ENCODE results near the gene FSTL4. TPM values are rescaled to one million over a fixed set of nuclear protein-coding genes. Genes with fewer than 3 reads are reported as not detected.

Gene FSTL4
- total RNA-seq, 4 donors from 2014 or later = 0.18 to 0.27 (median 0.20) TPM; not detected in 1

GRCh38 chr5:133478199-133478985 lies 133.9 kb downstream of the FSTL4 start:
- Histone ChIP-seq H3K4me3 (no peak overlapping the region), H3K27ac (no peak overlapping the region), H3K36me3 (no peaks in the 10 kb centered on the region), H3K27me3 (no peaks in the 10 kb centered on the region), H3K4me1 (no peaks in the 10 kb centered on the region), H3K9me3 (no peaks in the 10 kb centered on the region)
- intact Hi-C loops (cut with DNase I; ENCODE audit: low total_unique reads) (no loop called here), in situ Hi-C loops (cut with MboI; ENCODE audit: low sequenced_read_pairs in 4 of 4) (no loop called here)
- TF ChIP-seq, protein P1, sequence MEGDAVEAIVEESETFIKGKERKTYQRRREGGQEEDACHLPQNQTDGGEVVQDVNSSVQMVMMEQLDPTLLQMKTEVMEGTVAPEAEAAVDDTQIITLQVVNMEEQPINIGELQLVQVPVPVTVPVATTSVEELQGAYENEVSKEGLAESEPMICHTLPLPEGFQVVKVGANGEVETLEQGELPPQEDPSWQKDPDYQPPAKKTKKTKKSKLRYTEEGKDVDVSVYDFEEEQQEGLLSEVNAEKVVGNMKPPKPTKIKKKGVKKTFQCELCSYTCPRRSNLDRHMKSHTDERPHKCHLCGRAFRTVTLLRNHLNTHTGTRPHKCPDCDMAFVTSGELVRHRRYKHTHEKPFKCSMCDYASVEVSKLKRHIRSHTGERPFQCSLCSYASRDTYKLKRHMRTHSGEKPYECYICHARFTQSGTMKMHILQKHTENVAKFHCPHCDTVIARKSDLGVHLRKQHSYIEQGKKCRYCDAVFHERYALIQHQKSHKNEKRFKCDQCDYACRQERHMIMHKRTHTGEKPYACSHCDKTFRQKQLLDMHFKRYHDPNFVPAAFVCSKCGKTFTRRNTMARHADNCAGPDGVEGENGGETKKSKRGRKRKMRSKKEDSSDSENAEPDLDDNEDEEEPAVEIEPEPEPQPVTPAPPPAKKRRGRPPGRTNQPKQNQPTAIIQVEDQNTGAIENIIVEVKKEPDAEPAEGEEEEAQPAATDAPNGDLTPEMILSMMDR (IDR thresholded peaks at IDR 0.05 in 4 of 5, conservative IDR thresholded peaks at IDR 0.05 in 1 of 5) = no peak
- TF ChIP-seq POLR2A (IDR thresholded peaks at IDR 0.05) = no peak
- ATAC-seq (no peak), DNase-seq (no peak)

DNA sequence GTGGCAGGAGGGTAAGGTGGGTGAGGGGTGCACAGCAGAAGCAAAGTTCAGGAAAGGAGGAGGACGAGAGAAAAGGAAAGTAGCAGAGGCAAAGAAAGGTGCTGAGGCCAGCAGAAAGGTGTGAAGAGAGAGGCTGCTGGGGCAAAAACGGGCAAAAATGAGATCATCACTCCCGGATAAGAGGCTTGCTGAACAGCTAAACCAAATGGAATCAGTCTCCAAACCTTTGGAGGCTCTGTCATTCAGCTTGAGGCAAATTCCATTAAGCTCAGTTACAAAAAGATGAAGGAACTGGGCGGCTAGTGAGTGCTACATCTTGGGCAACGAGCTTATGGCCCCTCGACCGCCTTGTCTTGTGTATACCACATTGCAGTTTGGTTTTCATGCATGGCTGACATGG lies 136.4 kb downstream of the FSTL4 start:
- intact Hi-C loops (cut with DNase I; ENCODE audit: low total_unique reads) (no loop called here), in situ Hi-C loops (cut with MboI; ENCODE audit: low sequenced_read_pairs in 4 of 4) (no loop called here)
- H3K4me3 ChIP-seq = no peak overlapping the region
- no peaks in the 10 kb centered on the region for H3K36me3 ChIP-seq
- no peaks in the 10 kb centered on the region for H3K9me3 ChIP-seq
- ATAC-seq (no peak), DNase-seq (no peak)
- no peaks in the 10 kb centered on the region for H3K27me3 ChIP-seq
- TF ChIP-seq, protein P1 (IDR thresholded peaks at IDR 0.05 in 4 of 5, conservative IDR thresholded peaks at IDR 0.05 in 1 of 5) = no peak
- TF ChIP-seq POLR2A (IDR thresholded peaks at IDR 0.05) = no peak
- H3K4me1 ChIP-seq = no peaks in the 10 kb centered on the region
- no peak overlapping the region for H3K27ac ChIP-seq

DNA sequence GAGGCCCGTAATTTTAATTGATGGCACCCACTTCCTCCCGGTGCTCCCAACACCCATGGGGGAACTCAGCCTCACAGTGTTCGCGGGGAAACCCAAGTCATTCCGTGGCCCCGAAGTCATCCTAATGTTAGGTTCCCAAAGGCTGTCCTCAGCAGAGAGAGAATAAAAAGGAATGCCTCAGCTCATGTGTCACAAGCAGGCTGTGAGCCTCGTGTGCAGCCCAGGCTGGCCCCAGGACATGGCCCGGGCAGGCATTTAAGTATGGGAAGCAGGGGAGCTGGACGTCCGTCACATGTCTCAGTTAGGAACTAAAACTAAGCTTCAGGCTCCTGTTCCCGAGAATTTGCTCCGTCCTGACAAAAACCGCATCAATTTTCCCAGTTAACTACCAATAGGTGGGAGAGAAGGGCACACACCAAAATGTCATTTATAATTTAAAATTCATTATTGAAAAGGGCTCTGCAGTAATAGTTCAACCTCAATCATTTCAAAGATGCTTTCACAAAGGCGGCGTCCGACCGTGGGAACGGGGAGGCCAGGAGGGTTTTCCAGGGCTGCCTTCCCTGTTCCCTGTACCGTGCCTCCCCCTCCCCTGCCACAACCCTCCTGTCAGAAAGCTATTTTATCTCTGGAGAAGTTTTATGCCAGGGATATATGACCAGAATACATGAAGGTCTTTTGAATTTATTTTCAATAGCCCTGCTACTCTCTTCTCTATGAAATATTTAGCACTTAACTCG lies 137.3 kb downstream of the FSTL4 start:
- no peaks in the 10 kb centered on the region for H3K4me1 ChIP-seq
- TF ChIP-seq POLR2A (IDR thresholded peaks at IDR 0.05) = no peak
- TF ChIP-seq, protein P1 (IDR thresholded peaks at IDR 0.05 in 4 of 5, conservative IDR thresholded peaks at IDR 0.05 in 1 of 5) = no peak
- no peak overlapping the region for H3K27ac ChIP-seq
- no peak overlapping the region for H3K4me3 ChIP-seq
- no peaks in the 10 kb centered on the region for H3K27me3 ChIP-seq
- in situ Hi-C loops (cut with MboI; ENCODE audit: low sequenced_read_pairs in 4 of 4) (no loop called here), intact Hi-C loops (cut with DNase I; ENCODE audit: low total_unique reads) (no loop called here)
- DNase-seq = no peak
- no peaks in the 10 kb centered on the region for H3K9me3 ChIP-seq
- no peaks in the 10 kb centered on the region for H3K36me3 ChIP-seq
- ATAC-seq = no peak

DNA sequence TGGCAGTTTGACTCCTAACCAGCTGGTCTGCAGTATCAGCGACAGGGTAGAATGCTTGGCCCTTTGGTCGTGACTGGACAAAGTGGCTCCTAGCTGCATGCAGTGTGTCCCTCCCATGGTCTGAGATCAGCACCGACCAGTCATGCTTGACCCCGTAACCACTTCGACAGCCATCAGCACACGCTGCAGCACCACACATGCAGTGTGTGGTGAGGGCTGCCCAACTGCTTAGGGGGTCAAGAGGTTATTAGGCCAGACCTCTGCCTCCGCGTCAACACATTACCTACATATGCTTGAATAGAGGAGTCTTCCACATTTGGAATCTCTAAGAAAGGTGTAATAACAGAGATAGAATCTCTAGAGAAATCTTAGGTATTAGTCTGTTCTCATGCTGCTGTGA lies 139.1 kb downstream of the FSTL4 start:
- no peak overlapping the region for H3K27ac ChIP-seq
- H3K27me3 ChIP-seq = no peaks in the 10 kb centered on the region
- ATAC-seq = no peak
- intact Hi-C loops (cut with DNase I; ENCODE audit: low total_unique reads) = no loop called here
- in situ Hi-C loops (cut with MboI; ENCODE audit: low sequenced_read_pairs in 4 of 4) = no loop called here
- TF ChIP-seq POLR2A (IDR thresholded peaks at IDR 0.05) = no peak
- TF ChIP-seq, protein P1 (IDR thresholded peaks at IDR 0.05 in 4 of 5, conservative IDR thresholded peaks at IDR 0.05 in 1 of 5) = no peak
- no peaks in the 10 kb centered on the region for H3K4me1 ChIP-seq
- H3K4me3 ChIP-seq = no peak overlapping the region
- H3K36me3 ChIP-seq = no peaks in the 10 kb centered on the region
- no peak for DNase-seq
- H3K9me3 ChIP-seq = no peaks in the 10 kb centered on the region

Measured in gastrocnemius medialis (tissue), 4 donors.